HG02642 (cell line): ENCODE data around the gene GABRA6.

Source experiments
- ATAC-seq: cut with Tn5 transposase; IDR thresholded peaks from one replicate; pipeline ENCODE4 v1.9.1; 2021; ENCODE audit warnings: mild to moderate bottlenecking; ENCODE audit not compliant: unreplicated experiment, poor library complexity

The GABRA6 gene

DNA sequence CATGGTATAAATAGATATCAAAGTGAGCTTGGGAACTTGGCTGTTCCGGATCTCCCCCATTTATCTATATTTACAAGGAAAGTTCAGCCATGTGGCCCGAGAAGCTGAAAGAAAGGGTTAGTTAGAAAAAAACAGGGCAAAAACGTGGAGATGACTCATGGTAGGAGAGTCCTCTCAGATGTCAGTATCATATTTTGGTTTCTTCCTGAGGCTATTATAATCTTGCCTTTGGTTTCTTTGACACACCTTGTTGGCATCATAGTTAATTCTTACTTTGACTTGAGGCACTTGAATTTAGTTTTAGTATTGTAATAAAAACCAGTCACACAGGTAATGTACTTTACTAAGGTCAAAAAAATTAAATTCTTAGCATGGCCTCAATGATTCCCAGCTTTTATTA lies 59.9 kb downstream of the GABRA6 start:
- ATAC-seq: no peak

DNA sequence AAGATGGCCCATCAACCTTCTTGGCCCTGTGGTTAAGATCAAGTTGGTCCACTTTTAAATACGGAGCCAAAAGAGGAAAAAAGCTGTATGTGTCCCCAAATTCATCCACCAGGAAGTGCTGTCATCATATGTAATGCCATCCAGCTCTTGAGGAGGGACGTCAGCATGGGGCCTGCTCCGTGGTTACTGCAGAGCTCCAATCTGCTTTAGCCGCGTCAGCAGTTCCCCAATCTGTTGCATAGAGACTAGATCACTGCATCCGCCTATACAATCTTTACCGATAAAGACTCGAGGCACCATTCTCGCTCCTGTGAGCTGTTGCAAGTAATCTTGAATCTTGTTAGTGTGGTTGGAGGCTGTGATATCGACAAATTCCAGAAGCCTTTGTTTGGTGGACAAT lies 65.7 kb downstream of the GABRA6 start:
- no peak for ATAC-seq
